PC-3 (cell line): ENCODE data around the gene PRPF6.

ENCODE experiments used
- CTCF ChIP-seq: fragments of 300-600 bp; sonication (generic); conservative IDR thresholded peaks from 2 replicates; pipeline ENCODE4 v1.5.1; 2017; ENCODE audit warnings: antibody characterized with exemption, low read depth, mild to moderate bottlenecking, low read length
- EZH2 ChIP-seq: fragments of 300-600 bp; sonication (generic); IDR thresholded peaks from one replicate; pipeline ENCODE4 v1.6.1; 2017; ENCODE audit warnings: antibody characterized with exemption, mild to moderate bottlenecking, low read length; ENCODE audit not compliant: unreplicated experiment
- EZH2phosphoT487 ChIP-seq: fragments of 300-600 bp; sonication (generic); IDR thresholded peaks from 2 replicates; pipeline ENCODE4 v1.6.1; 2018; ENCODE audit warnings: mild to moderate bottlenecking, antibody characterized with exemption, low read length, borderline replicate concordance

- TF ChIP-seq CTCF (no peak), EZH2phosphoT487 (no peak), EZH2 (no peak)
These were observed 60.8 kb downstream of the PRPF6 start for GRCh38 chr20:64041781-64042053.
